Sigmoid colon (tissue), 4 donors: ENCODE measurements around the gene PPFIA2.

Experiments
- CTCF ChIP-seq, 4 experiments: fragments of 450-650 bp in 3 of 4; fragments of 200-600 bp in 1 of 4; IDR thresholded peaks; one replicate each; pipeline ENCODE4 v1.5.1; 2016 to 2019; ENCODE audit warnings: antibody characterized with exemption in 4 of 4, mild to moderate bottlenecking in 3 of 4, moderate library complexity in 2 of 4
- EP300 ChIP-seq, 4 donors: sonication (generic); formaldehyde crosslinking; IDR thresholded peaks; one replicate each; pipeline ENCODE4 v1.6.1; 2017; ENCODE audit warnings: antibody characterized with exemption in 4 of 4
- POLR2A ChIP-seq, 2 donors: fragments of 450-650 bp; IDR thresholded peaks; one replicate each; pipeline ENCODE4 v1.6.1; 2016; ENCODE audit warnings: antibody characterized with exemption in 2 of 2, mild to moderate bottlenecking in 2 of 2, moderate library complexity in 2 of 2
- POLR2AphosphoS5 ChIP-seq, 4 donors: sonication (generic); formaldehyde crosslinking; IDR thresholded peaks; one replicate each; pipeline ENCODE4 v1.6.1; 2017; ENCODE audit warnings: antibody characterized with exemption in 4 of 4

GRCh38 chr12:81546811-81547210 is 212.3 kb downstream of the PPFIA2 start:
- TF ChIP-seq CTCF (IDR thresholded peaks at IDR 0.05) (no peak), POLR2A (IDR thresholded peaks at IDR 0.05) (no peak), POLR2AphosphoS5 (IDR thresholded peaks at IDR 0.05) (no peak), EP300 (IDR thresholded peaks at IDR 0.05) (no peak)
